Suprapubic skin (tissue), 4 donors: Measurements from ENCODE around the gene CDNF. TPM values are rescaled to one million over a fixed set of nuclear protein-coding genes. Genes with fewer than 3 reads are reported as not detected.

Source experiments
- DNase-seq, 2 donors: peaks; one replicate each; pipeline ENCODE4 v3.0.0-alpha.2; 2019; ENCODE audit warnings: low spot score in 2 of 2
- H3K27ac ChIP-seq: fragments of 200-600 bp; sonication (generic); one replicate; pipeline ENCODE4 v1.5.1; 2019
- H3K27me3 ChIP-seq: fragments of 200-600 bp; sonication (generic); one replicate; pipeline ENCODE4 v1.5.1; 2019
- H3K36me3 ChIP-seq: fragments of 200-600 bp; sonication (generic); one replicate; pipeline ENCODE4 v1.5.1; 2019
- H3K4me1 ChIP-seq: fragments of 200-600 bp; sonication (generic); one replicate; pipeline ENCODE4 v1.5.1; 2019
- H3K4me3 ChIP-seq: fragments of 200-600 bp; sonication (generic); one replicate; pipeline ENCODE4 v1.5.1; 2019; ENCODE audit warnings: mild to moderate bottlenecking
- H3K9me3 ChIP-seq: fragments of 200-600 bp; sonication (generic); one replicate; pipeline ENCODE4 v1.5.1; 2019
- CTCF ChIP-seq, 2 donors: fragments of 200-600 bp in 1 of 2; fragments of 450-650 bp in 1 of 2; sonication (generic) in 1 of 2; IDR thresholded peaks; one replicate each; pipeline ENCODE4 v1.5.1; 2016 to 2019; ENCODE audit warnings: antibody characterized with exemption in 2 of 2, mild to moderate bottlenecking in 1 of 2, moderate library complexity in 1 of 2
- EP300 ChIP-seq: sonication (generic); formaldehyde crosslinking; IDR thresholded peaks from one replicate; pipeline ENCODE4 v1.6.1; 2017; ENCODE audit warnings: antibody characterized with exemption
- POLR2A ChIP-seq, 2 donors: fragments of 450-650 bp; IDR thresholded peaks; one replicate each; pipeline ENCODE4 v1.6.1; 2017; ENCODE audit warnings: antibody characterized with exemption in 2 of 2, mild to moderate bottlenecking in 2 of 2, moderate library complexity in 2 of 2
- POLR2AphosphoS5 ChIP-seq, 3 donors: sonication (generic); formaldehyde crosslinking; IDR thresholded peaks; one replicate each; pipeline ENCODE4 v1.6.1; 2017; ENCODE audit warnings: antibody characterized with exemption in 3 of 3
- WGBS: methylation state at CpG from one replicate; pipeline ENCODE4 v1.1.5; 2018; 5-methylcytosine and 5-hydroxymethylcytosine counted together
- total RNA-seq, 4 donors: library from RNA; depleted of rRNA; stranded (reverse); fragments of >200 nt; gene quantifications; one replicate each; pipeline ENCODE4 v1.1.0, GENCODE V29; 2016

CDNF gene
- total RNA-seq, 4 donors from 2014 or later: 2.3 to 5.3 (median 4.3) TPM

DNA sequence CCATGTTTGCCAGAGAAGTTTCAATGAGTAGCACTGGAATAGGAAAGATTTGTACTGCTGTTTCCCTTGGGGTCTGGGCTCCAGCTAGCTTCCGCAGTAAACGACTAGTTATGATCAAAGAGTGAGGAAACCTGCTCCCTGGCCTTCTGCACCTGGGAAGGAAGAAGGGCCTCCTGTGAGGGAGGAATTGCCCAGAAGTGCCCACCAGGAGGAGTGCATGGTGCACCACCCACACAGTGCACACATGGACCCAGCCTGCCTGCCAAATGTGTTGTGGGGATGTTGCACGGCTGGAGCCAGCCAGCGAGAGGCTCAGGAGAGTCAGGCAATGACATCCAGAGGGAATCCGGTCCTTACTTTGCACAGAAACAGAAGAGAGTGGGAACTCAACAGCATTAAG, 36.1 kb downstream of the CDNF start:
- 33% methylated on average over 5 of the region's 5 CpGs for WGBS
- Histone ChIP-seq H3K4me1 (no peaks in the 10 kb centered on the region), H3K36me3 (no peaks in the 10 kb centered on the region), H3K27ac (no peak overlapping the region), H3K27me3 (no peaks in the 10 kb centered on the region), H3K4me3 (no peak overlapping the region), H3K9me3 (no peaks in the 10 kb centered on the region)
- TF ChIP-seq POLR2AphosphoS5 (IDR thresholded peaks at IDR 0.05) (no peak), EP300 (no peak), CTCF (IDR thresholded peaks at IDR 0.05) (no peak), POLR2A (IDR thresholded peaks at IDR 0.05) (no peak)
- no peak for DNase-seq

- Histone ChIP-seq H3K4me3 (no peak overlapping the region), H3K4me1 (no peaks in the 10 kb centered on the region), H3K9me3 (no peaks in the 10 kb centered on the region), H3K27ac (no peak overlapping the region), H3K36me3 (no peaks in the 10 kb centered on the region), H3K27me3 (no peaks in the 10 kb centered on the region)
- no peak for DNase-seq
- TF ChIP-seq POLR2AphosphoS5 (IDR thresholded peaks at IDR 0.05) (no peak), CTCF (IDR thresholded peaks at IDR 0.05) (no peak), POLR2A (IDR thresholded peaks at IDR 0.05) (no peak), EP300 (no peak)
- 58% methylated on average over 1 of the region's 1 CpG for WGBS
Observed at GRCh38 chr10:14800397-14800796, 37.4 kb downstream of the CDNF start.

- no peaks in the 10 kb centered on the region for H3K9me3 ChIP-seq
- 55% methylated on average over 5 of the region's 5 CpGs for WGBS
- no peaks in the 10 kb centered on the region for H3K36me3 ChIP-seq
- no peak overlapping the region for H3K4me3 ChIP-seq
- TF ChIP-seq CTCF (IDR thresholded peaks at IDR 0.05): no peak
- no peak for TF ChIP-seq POLR2AphosphoS5 (IDR thresholded peaks at IDR 0.05)
- TF ChIP-seq POLR2A (IDR thresholded peaks at IDR 0.05): no peak
- no peak for TF ChIP-seq EP300
- DNase-seq: no peak
- no peaks in the 10 kb centered on the region for H3K4me1 ChIP-seq
- no peaks in the 10 kb centered on the region for H3K27me3 ChIP-seq
- H3K27ac ChIP-seq: no peak overlapping the region
Observed at GRCh38 chr10:14798636-14799035, 39.2 kb downstream of the CDNF start.

DNA sequence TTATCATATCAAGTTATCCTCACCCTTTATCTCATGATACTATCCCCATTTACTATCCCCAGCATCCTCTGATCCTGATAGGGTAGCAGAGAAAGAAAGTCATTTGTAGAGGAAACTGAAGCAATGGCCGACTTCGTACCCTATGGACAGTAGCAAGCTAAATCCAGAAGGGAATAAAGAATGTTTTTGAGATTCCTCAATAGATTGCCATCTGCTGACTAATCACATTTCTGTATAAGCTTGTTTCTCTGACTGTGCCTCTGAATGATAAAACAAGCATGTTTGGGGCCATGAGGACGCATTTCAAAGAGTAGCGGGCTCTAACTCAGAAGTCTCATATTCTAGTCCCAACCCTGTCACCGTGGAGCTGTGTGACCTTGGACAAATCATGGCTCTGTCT, 49.9 kb downstream of the CDNF start:
- Histone ChIP-seq H3K9me3 (peaks cover 7% of the 10 kb centered on the region), H3K4me3 (no peak overlapping the region), H3K27me3 (no peaks in the 10 kb centered on the region), H3K4me1 (no peaks in the 10 kb centered on the region), H3K36me3 (no peaks in the 10 kb centered on the region), H3K27ac (no peak overlapping the region)
- TF ChIP-seq POLR2A (IDR thresholded peaks at IDR 0.05) (no peak), CTCF (IDR thresholded peaks at IDR 0.05) (no peak), POLR2AphosphoS5 (IDR thresholded peaks at IDR 0.05) (no peak)
- WGBS: 48% methylated on average over 5 of the region's 5 CpGs
- DNase-seq: no peak

- Histone ChIP-seq H3K27me3 (no peaks in the 10 kb centered on the region), H3K36me3 (no peaks in the 10 kb centered on the region), H3K27ac (no peak overlapping the region), H3K9me3 (peaks cover 7% of the 10 kb centered on the region), H3K4me1 (no peaks in the 10 kb centered on the region), H3K4me3 (no peak overlapping the region)
- WGBS: 84% methylated on average over 5 of the region's 5 CpGs
- no peak for TF ChIP-seq CTCF (IDR thresholded peaks at IDR 0.05)
- no peak for TF ChIP-seq EP300
- no peak for TF ChIP-seq POLR2A (IDR thresholded peaks at IDR 0.05)
- TF ChIP-seq POLR2AphosphoS5 (IDR thresholded peaks at IDR 0.05): no peak
- DNase-seq: no peak
Observed at GRCh38 chr10:14784459-14785055, 53.3 kb downstream of the CDNF start.
